K562 (cell line): ENCODE results near the gene ZC3H8. TPM values are rescaled to one million over a fixed set of nuclear protein-coding genes. Genes with fewer than 3 reads are reported as not detected.

Experiments
- ATAC-seq: fragments of 200-7000 bp; cut with Tn5 transposase; 3 replicates; pipeline ENCODE4 v1.9.1; 2020; ENCODE audit warnings: moderate library complexity
- BruUV-seq: library from RNA; stranded (reverse); fragments of 400-500 nt; replicated peaks from 2 replicates; lab custom pipeline; 2021; lab: Mats Ljungman, UMichigan
- CTCF ChIA-PET: fragments of 300-600 bp; formaldehyde crosslinking; extraction: SDS; loops from one replicate; lab custom pipeline; 2021; ENCODE audit warnings: low intra/inter-chr PET ratio; lab: Yijun Ruan, JAX
- POLR2A ChIA-PET: fragments of 300-600, 350-650 bp; sonication (Branson Sonifier 250); formaldehyde crosslinking; extraction: SDS; loops from one replicate; lab custom pipeline; 2021; ENCODE audit warnings: antibody characterized with exemption, inconsistent platforms; lab: Yijun Ruan, JAX
- DNase-seq, 4 experiments: peaks; one replicate each; pipeline versions ENCODE4 v3.0.0 to v3.0.0-alpha.2; 2011 to 2018; ENCODE audit warnings: low spot score in 3 of 4, mixed read lengths in 3 of 4; ENCODE audit errors: extremely low read depth in 1 of 4
- FAIRE-seq: peaks from 2 replicates; lab custom pipeline; 2011; peaks lifted over from hg19 to GRCh38; lab: Jason Lieb, UNC
- H2AFZ ChIP-seq: 2 replicates; pipeline ENCODE4 v1.6.0; 2011; ENCODE audit warnings: low read depth, low read length, control low read depth, inconsistent platforms
- H3K27ac ChIP-seq: fragments of 200-600 bp; 3 replicates; pipeline ENCODE4 v1.8.0; 2011; ENCODE audit warnings: low read depth, mild to moderate bottlenecking, control low read depth, inconsistent platforms, low read length, moderate library complexity, mixed read lengths; ENCODE audit errors: extremely low read depth
- H3K27me3 ChIP-seq, 2 experiments: fragments of 300-600 bp in 1 of 2; 2 replicates in 1 of 2; 3 replicates in 1 of 2; pipeline versions ENCODE4 v1.6.0 to v1.8.0; 2011; ENCODE audit warnings: inconsistent platforms in 2 of 2, low read length in 2 of 2, mild to moderate bottlenecking in 1 of 2, mixed read lengths in 1 of 2, moderate library complexity in 1 of 2; ENCODE audit not compliant: control insufficient read depth in 2 of 2, insufficient read depth in 2 of 2
- H3K36me3 ChIP-seq: fragments of 300-600 bp; 3 replicates; pipeline ENCODE4 v1.8.0; 2011; ENCODE audit warnings: mild to moderate bottlenecking, low read length, inconsistent platforms; ENCODE audit not compliant: control insufficient read depth, insufficient read depth
- H3K4me1 ChIP-seq, 2 experiments: fragments of 200-600 bp in 1 of 2; replicated peaks in 1 of 2; 2 replicates in 1 of 2; 3 replicates in 1 of 2; pipeline versions ENCODE4 v1.5.1 to v1.8.0; 2011; ENCODE audit warnings: inconsistent platforms in 2 of 2, low read length in 2 of 2, mild to moderate bottlenecking in 1 of 2, mixed read lengths in 1 of 2, moderate library complexity in 1 of 2; ENCODE audit not compliant: control insufficient read depth in 2 of 2, insufficient read depth in 2 of 2
- H3K4me2 ChIP-seq: 2 replicates; pipeline ENCODE4 v1.6.1; 2011; ENCODE audit warnings: low read length, control low read depth, inconsistent platforms, mixed read lengths; ENCODE audit not compliant: insufficient read depth
- H3K4me3 ChIP-seq: fragments of 200-600 bp; sonication (generic), shearing (Covaris generic); 2 replicates; pipeline ENCODE4 v1.5.1; 2016; ENCODE audit warnings: control low read depth, inconsistent platforms
- H3K79me2 ChIP-seq: fragments of 200-600 bp; 3 replicates; pipeline ENCODE4 v1.8.0; 2011; ENCODE audit warnings: low read length, inconsistent platforms; ENCODE audit not compliant: control insufficient read depth, insufficient read depth
- H3K9ac ChIP-seq, 2 experiments: 2 replicates each; pipeline versions ENCODE4 v1.6.0 to v1.6.1; 2011; ENCODE audit warnings: low read depth in 2 of 2, low read length in 2 of 2, control low read depth in 1 of 2, inconsistent platforms in 1 of 2, mild to moderate bottlenecking in 1 of 2, mixed read lengths in 1 of 2; ENCODE audit not compliant: insufficient read depth in 1 of 2
- H3K9me1 ChIP-seq: one replicate; pipeline ENCODE4 v1.6.0; 2011; ENCODE audit warnings: inconsistent platforms, mild to moderate bottlenecking, low read length, moderate library complexity; ENCODE audit not compliant: control insufficient read depth, insufficient read depth
- H3K9me3 ChIP-seq: replicated peaks from 2 replicates; pipeline ENCODE4 v1.5.1; 2011; ENCODE audit warnings: low read depth, low read length, inconsistent platforms; ENCODE audit not compliant: control insufficient read depth, insufficient read depth
- H4K20me1 ChIP-seq: replicated peaks from 2 replicates; pipeline ENCODE4 v1.6.1; 2011; ENCODE audit warnings: low read length, inconsistent platforms, mixed read lengths; ENCODE audit not compliant: control insufficient read depth, insufficient read depth
- ATF1 ChIP-seq, 2 experiments: fragments of 450-650 bp in 1 of 2; IDR thresholded peaks; 2 replicates each; pipeline ENCODE4 v1.6.1; 2016; ENCODE audit warnings: missing compliant biosample characterization in 1 of 2, missing genetic modification characterization in 1 of 2
- KDM1A ChIP-seq, 2 experiments: fragments of 450-650 bp; IDR thresholded peaks; 2 replicates each; pipeline ENCODE4 v1.6.1; 2016; ENCODE audit warnings: mild to moderate bottlenecking in 2 of 2
- SOX6 ChIP-seq: fragments of 450-650 bp; IDR thresholded peaks from 2 replicates; pipeline ENCODE4 v1.6.1; 2014; ENCODE audit warnings: mild to moderate bottlenecking
- SPI1 ChIP-seq: IDR thresholded peaks from 2 replicates; pipeline ENCODE4 v1.6.1; 2011; ENCODE audit warnings: low read depth, low read length, control low read depth, borderline replicate concordance
- TCF3 ChIP-seq: sonication (generic); formaldehyde crosslinking; IDR thresholded peaks from 2 replicates; pipeline ENCODE4 v1.4.0; 2020; ENCODE audit warnings: mild to moderate bottlenecking, missing genetic modification reagents
- U2AF1 ChIP-seq: fragments of 200-400 bp; formaldehyde crosslinking; optimal IDR thresholded peaks from 2 replicates; pipeline ENCODE3; 2017; ENCODE audit warnings: mild to moderate bottlenecking, low read depth, low read length, moderate library complexity
- YY1 ChIP-seq, 3 experiments: IDR thresholded peaks; 2 replicates each; pipeline ENCODE4 v1.6.1; 2011; ENCODE audit warnings: low read length in 2 of 3, mild to moderate bottlenecking in 2 of 3, moderate library complexity in 2 of 3, borderline replicate concordance in 1 of 3, control low read depth in 1 of 3, low read depth in 1 of 3; ENCODE audit not compliant: insufficient read depth in 3 of 3, insufficient replicate concordance in 2 of 3, control insufficient read depth in 1 of 3, insufficient read length in 1 of 3; ENCODE audit errors: extremely low read depth in 1 of 3
- ZNF239 ChIP-seq: fragments of 250-450 bp; sonication (Bioruptor Pico); IDR thresholded peaks from 2 replicates; pipeline ENCODE4 v1.4.0; 2020; ENCODE audit warnings: mild to moderate bottlenecking
- whole genome bisulfite sequencing: fragments of 100-300 bp; shearing (Covaris generic); methylation state at CpG from one replicate; pipeline ENCODE4 v1.1.6; 2016; ENCODE audit warnings: low coverage, mixed read lengths; ENCODE audit not compliant: insufficient coverage; ENCODE audit errors: missing lambda C conversion rate; 5-methylcytosine and 5-hydroxymethylcytosine counted together
- in situ Hi-C: fragments of 300-500 bp; cut with MboI; formaldehyde crosslinking; loops from 4 replicates; pipeline ENCODE4 v1.15.0; 2018; ENCODE audit warnings: inconsistent platforms, mixed read lengths
- intact Hi-C: fragments of 100-400 bp; cut with micrococcal nuclease; formaldehyde crosslinking; loops from 2 replicates; pipeline ENCODE4 v1.14.2; 2022
- polyA plus RNA-seq, 8 experiments: library from polyadenylated mRNA; depleted of rRNA in 4 of 8; stranded (reverse) in 5 of 8; unstranded in 3 of 8; fragments of >200 nt; fragmentation: Nextera tagmentation in 2 of 8; fragmentation: Illumina TruSeq in 1 of 8; extraction: Ambion mirVana in 2 of 8; extraction: Trizol in 1 of 8; gene quantifications; 2 replicates each; pipeline versions ENCODE4 v1.2.1 to v1.2.3, GENCODE V29; 2011 to 2014; ENCODE audit warnings: inconsistent platforms in 1 of 8, missing spikeins in 1 of 8
- total RNA-seq, 7 experiments: library from RNA; depleted of rRNA in 6 of 7; stranded (reverse); fragments of >200 nt in 6 of 7; fragmentation: Illumina TruSeq in 2 of 7; extraction: Trizol in 2 of 7; gene quantifications; 2 replicates each; pipeline versions ENCODE4 v1.2.1 to v1.2.3, GENCODE V29; 2011 to 2021; ENCODE audit warnings: low replicate concordance in 1 of 7
- TF ChIP-seq, protein P1 (sequence below), 2 experiments: IDR thresholded peaks; 2 replicates each; pipeline ENCODE4 v1.6.1; 2011; ENCODE audit warnings: borderline replicate concordance in 1 of 2, control low read depth in 1 of 2, low read depth in 1 of 2, low read length in 1 of 2, mild to moderate bottlenecking in 1 of 2, mixed read lengths in 1 of 2, moderate library complexity in 1 of 2; ENCODE audit not compliant: insufficient read depth in 1 of 2, insufficient read length in 1 of 2, poor library complexity in 1 of 2, severe bottlenecking in 1 of 2; ENCODE audit errors: extremely low read depth in 1 of 2
- TF ChIP-seq, protein P2 (sequence below), 2 experiments: fragments of 450-650 bp; formaldehyde crosslinking in 1 of 2; IDR thresholded peaks; 2 replicates each; pipeline versions ENCODE4 v1.4.0 to v1.6.1; 2014 to 2020; ENCODE audit warnings: mild to moderate bottlenecking in 2 of 2, borderline replicate concordance in 1 of 2, low read depth in 1 of 2

The ZC3H8 gene
- total and polyA plus RNA-seq, 9 of the 15 experiments (the other 6 are each of a cell fraction or from before 2014, with no cell fraction given), result 11.6 to 41.5 (median 27.5) TPM

DNA sequence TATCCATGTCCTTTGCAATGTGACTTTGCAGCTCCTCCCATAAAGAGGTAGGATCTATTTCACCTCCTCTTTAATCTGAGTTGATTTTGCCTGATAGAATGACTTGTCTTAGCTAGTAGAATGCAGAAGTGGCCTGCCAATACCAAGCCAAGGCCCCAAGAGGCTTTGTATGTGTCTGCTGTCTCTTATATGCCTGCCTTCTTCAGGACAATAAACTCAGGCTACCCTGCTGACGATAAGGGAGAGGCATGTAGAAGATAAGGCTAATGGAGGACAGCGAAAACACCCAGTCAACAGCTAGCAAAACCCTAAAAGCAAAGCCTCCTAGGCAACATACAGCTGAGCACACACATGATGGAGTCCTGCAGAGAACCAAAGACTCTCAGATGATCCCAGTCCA, 1.8 kb upstream of the ZC3H8 start:
- in situ Hi-C loops (loop anchor here (25.0 kb wide), 1 partner anchor 231 kb away; the partner anchor contains the start of gene TTL), intact Hi-C loops (loop anchor here (5.0 kb wide), 4 partner anchors 134 to 359 kb away; partner anchors contain the start of genes MERTK and TTL)
- no peak overlapping the region for H3K4me3 ChIP-seq
- H2AFZ ChIP-seq, result peak overlapping the region; percentile 87
- ChIA-PET CTCF (no interaction called here), POLR2A (interaction anchor here (0.6 to 3.8 kb wide), 3 partner anchors 9 to 17 kb away, joined by 3 to 16 read pairs (median 4); no protein-coding TSS in a partner anchor)
- H3K9ac ChIP-seq, result peak overlapping the region in 1 of 2 experiments; percentile 13; a peak in 1 of 4 replicates
- peaks cover 24 to 35% of the 10 kb centered on the region in 2 experiments for H3K4me1 ChIP-seq
- WGBS, result 0% methylated on average over 2 of the region's 2 CpGs
- peak in 2 of 4 experiments; percentile 52 to 65 for DNase-seq
- no peaks in the 10 kb centered on the region for H3K27me3 ChIP-seq
- H3K9me3 ChIP-seq, result no peaks in the 10 kb centered on the region
- peak overlapping the region; percentile 49 for H3K4me2 ChIP-seq
- 0 out of 2 replicates have a peak, but pooled peaks cover under 1% of the 10 kb centered on the region for H4K20me1 ChIP-seq
- peak; percentile 46 for FAIRE-seq
- ATAC-seq, result no peak
- peaks cover under 1% of the 10 kb centered on the region; the same call in 1 of the 3 replicates for H3K36me3 ChIP-seq
- peaks cover 28% of the 10 kb centered on the region for H3K79me2 ChIP-seq
- H3K9me1 ChIP-seq, result no peaks in the 10 kb centered on the region
- H3K27ac ChIP-seq, result peak overlapping the region; percentile 59
- no TSS peak for BruUV-seq
- TF ChIP-seq TCF3 (CRISPR knock-in tag) (peak; percentile 28; the same call in 1 of the 2 replicates), U2AF1 (no peak), SPI1 (peak; percentile 61; the same call in 1 of the 2 replicates), ATF1 (CRISPR knock-in tag; IDR thresholded peaks at IDR 0.05) (no peak), ATF1 (tag; IDR thresholded peaks at IDR 0.05) (no peak; the same call in 1 of the 2 replicates), KDM1A (IDR thresholded peaks at IDR 0.05) (no peak), YY1 (IDR thresholded peaks at IDR 0.05; ENCODE audit: borderline replicate concordance in 1 of 3, control insufficient read depth in 1 of 3, extremely low read depth in 1 of 3, insufficient read depth in 3 of 3, insufficient read length in 1 of 3, insufficient replicate concordance in 2 of 3, low read depth in 1 of 3, low read length in 2 of 3) (peak in 1 of 3 experiments; percentile 23), ZNF239 (CRISPR knock-in tag) (0 out of 2 replicates have a peak, but pooled peaks have one; percentile 48), SOX6 (peak; percentile 47; the same call in 1 of the 2 replicates)
- TF ChIP-seq, protein P1, sequence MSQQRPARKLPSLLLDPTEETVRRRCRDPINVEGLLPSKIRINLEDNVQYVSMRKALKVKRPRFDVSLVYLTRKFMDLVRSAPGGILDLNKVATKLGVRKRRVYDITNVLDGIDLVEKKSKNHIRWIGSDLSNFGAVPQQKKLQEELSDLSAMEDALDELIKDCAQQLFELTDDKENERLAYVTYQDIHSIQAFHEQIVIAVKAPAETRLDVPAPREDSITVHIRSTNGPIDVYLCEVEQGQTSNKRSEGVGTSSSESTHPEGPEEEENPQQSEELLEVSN (IDR thresholded peaks at IDR 0.05; ENCODE audit: borderline replicate concordance in 1 of 2, extremely low read depth in 1 of 2, insufficient read depth in 1 of 2, insufficient read length in 1 of 2, low read depth in 1 of 2, low read length in 1 of 2, poor library complexity in 1 of 2, severe bottlenecking in 1 of 2), result no peak
- TF ChIP-seq, protein P2, sequence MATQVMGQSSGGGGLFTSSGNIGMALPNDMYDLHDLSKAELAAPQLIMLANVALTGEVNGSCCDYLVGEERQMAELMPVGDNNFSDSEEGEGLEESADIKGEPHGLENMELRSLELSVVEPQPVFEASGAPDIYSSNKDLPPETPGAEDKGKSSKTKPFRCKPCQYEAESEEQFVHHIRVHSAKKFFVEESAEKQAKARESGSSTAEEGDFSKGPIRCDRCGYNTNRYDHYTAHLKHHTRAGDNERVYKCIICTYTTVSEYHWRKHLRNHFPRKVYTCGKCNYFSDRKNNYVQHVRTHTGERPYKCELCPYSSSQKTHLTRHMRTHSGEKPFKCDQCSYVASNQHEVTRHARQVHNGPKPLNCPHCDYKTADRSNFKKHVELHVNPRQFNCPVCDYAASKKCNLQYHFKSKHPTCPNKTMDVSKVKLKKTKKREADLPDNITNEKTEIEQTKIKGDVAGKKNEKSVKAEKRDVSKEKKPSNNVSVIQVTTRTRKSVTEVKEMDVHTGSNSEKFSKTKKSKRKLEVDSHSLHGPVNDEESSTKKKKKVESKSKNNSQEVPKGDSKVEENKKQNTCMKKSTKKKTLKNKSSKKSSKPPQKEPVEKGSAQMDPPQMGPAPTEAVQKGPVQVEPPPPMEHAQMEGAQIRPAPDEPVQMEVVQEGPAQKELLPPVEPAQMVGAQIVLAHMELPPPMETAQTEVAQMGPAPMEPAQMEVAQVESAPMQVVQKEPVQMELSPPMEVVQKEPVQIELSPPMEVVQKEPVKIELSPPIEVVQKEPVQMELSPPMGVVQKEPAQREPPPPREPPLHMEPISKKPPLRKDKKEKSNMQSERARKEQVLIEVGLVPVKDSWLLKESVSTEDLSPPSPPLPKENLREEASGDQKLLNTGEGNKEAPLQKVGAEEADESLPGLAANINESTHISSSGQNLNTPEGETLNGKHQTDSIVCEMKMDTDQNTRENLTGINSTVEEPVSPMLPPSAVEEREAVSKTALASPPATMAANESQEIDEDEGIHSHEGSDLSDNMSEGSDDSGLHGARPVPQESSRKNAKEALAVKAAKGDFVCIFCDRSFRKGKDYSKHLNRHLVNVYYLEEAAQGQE (IDR thresholded peaks at IDR 0.05; ENCODE audit: borderline replicate concordance), result peak; percentile 31; the same call in 1 of the 2 replicates
- TF ChIP-seq, protein P2 (CRISPR knock-in tag; IDR thresholded peaks at IDR 0.05; ENCODE audit: low read depth), result no peak
